ENCODE data around the gene SRPX.

GRCh38 chrX:38232079-38232686 lies 11.5 kb upstream of the SRPX start:
- TF ChIP-seq CTCF (IDR thresholded peaks at IDR 0.05; ENCODE audit: low read length) (no peak), EZH2 (IDR thresholded peaks at IDR 0.05; ENCODE audit: borderline replicate concordance, low read length) (no peak)

Data from OCI-LY1 (cell line).